Tibial artery (tissue), 4 donors: ENCODE results near the gene PKP1.

Source experiments
- DNase-seq, 2 donors: peaks; one replicate each; pipeline ENCODE4 v3.0.0-alpha.2; 2019
- H3K27ac ChIP-seq, 2 donors: fragments of 200-600 bp; sonication (generic) in 1 of 2; 1 replicate in 1 of 2; 2 replicates in 1 of 2; pipeline ENCODE4 v1.5.1; 2018 to 2019; ENCODE audit warnings: mild to moderate bottlenecking in 1 of 2
- H3K27me3 ChIP-seq, 2 donors: fragments of 200-600 bp; sonication (generic) in 1 of 2; one replicate each; pipeline versions ENCODE4 v1.5.1 to v1.6.0; 2016 to 2019
- H3K36me3 ChIP-seq, 3 donors: fragments of 200-600 bp; sonication (generic) in 2 of 3; one replicate each; pipeline ENCODE4 v1.5.1; 2016 to 2019; ENCODE audit warnings: mild to moderate bottlenecking in 2 of 3
- H3K4me1 ChIP-seq, 4 donors: fragments of 200-600 bp; sonication (generic) in 2 of 4; 1 replicate in 3 of 4; 2 replicates in 1 of 4; pipeline ENCODE4 v1.5.1; 2016 to 2019
- H3K4me3 ChIP-seq, 2 donors: fragments of 200-600 bp; sonication (generic) in 1 of 2; 1 replicate in 1 of 2; 2 replicates in 1 of 2; pipeline ENCODE4 v1.5.1; 2018 to 2019; ENCODE audit warnings: mild to moderate bottlenecking in 2 of 2
- H3K9me3 ChIP-seq, 3 donors: fragments of 200-600 bp; sonication (generic) in 1 of 3; one replicate each; pipeline ENCODE4 v1.5.1; 2016 to 2019
- intact Hi-C: fragments of 100-400 bp; cut with DNase I; formaldehyde crosslinking; loops from one replicate; pipeline ENCODE4 v1.15.0; 2023; ENCODE audit warnings: low total_unique reads
- TF ChIP-seq, protein P1 (sequence below), 2 experiments: fragments of 200-600 bp in 1 of 2; fragments of 450-650 bp in 1 of 2; IDR thresholded peaks; one replicate each; pipeline ENCODE4 v1.5.1; 2017 to 2019; ENCODE audit warnings: antibody characterized with exemption in 2 of 2, mild to moderate bottlenecking in 1 of 2, moderate library complexity in 1 of 2

PKP1 gene

DNA sequence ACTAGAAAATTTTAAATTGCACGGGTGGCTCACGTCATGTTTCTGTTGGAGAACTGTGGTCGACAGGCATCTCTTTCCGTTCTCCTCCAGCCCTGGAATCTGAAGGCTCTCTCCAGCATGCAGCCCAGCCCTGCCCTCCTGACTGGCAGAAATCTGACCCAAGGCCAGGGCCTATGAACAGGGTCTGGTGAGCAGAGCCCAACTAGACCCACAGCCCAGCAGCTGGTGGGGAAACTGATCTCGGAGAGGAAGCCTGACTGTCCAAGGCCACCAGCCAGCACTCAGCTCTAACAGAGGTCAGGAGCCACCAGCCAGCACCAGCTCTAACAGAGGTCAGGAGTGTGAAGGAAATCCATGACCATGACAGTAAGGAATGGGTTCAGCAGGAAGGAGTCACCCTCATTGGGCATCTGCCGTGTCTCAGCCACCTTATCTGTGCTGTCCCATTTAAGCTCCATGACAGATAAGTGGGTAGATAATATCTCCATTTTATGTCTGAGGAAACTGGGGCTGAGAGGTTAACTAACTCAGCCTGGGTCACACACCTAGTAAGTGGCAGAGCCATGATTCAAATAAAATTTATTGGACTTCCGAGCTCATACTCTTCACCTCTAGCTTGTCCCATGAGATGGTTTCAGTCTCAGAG is 20.2 kb upstream of the PKP1 start:
- Histone ChIP-seq H3K36me3 (no peaks in the 10 kb centered on the region), H3K27me3 (peaks cover 0 to 58% of the 10 kb centered on the region in 2 donors), H3K4me3 (no peak overlapping the region), H3K4me1 (peaks cover 0 to 12% (median 8%) of the 10 kb centered on the region in 4 donors), H3K9me3 (no peaks in the 10 kb centered on the region), H3K27ac (no peak overlapping the region)
- no peak for DNase-seq
- TF ChIP-seq, protein P1, sequence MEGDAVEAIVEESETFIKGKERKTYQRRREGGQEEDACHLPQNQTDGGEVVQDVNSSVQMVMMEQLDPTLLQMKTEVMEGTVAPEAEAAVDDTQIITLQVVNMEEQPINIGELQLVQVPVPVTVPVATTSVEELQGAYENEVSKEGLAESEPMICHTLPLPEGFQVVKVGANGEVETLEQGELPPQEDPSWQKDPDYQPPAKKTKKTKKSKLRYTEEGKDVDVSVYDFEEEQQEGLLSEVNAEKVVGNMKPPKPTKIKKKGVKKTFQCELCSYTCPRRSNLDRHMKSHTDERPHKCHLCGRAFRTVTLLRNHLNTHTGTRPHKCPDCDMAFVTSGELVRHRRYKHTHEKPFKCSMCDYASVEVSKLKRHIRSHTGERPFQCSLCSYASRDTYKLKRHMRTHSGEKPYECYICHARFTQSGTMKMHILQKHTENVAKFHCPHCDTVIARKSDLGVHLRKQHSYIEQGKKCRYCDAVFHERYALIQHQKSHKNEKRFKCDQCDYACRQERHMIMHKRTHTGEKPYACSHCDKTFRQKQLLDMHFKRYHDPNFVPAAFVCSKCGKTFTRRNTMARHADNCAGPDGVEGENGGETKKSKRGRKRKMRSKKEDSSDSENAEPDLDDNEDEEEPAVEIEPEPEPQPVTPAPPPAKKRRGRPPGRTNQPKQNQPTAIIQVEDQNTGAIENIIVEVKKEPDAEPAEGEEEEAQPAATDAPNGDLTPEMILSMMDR (IDR thresholded peaks at IDR 0.05) = no peak
- intact Hi-C loops = no loop called here

DNA sequence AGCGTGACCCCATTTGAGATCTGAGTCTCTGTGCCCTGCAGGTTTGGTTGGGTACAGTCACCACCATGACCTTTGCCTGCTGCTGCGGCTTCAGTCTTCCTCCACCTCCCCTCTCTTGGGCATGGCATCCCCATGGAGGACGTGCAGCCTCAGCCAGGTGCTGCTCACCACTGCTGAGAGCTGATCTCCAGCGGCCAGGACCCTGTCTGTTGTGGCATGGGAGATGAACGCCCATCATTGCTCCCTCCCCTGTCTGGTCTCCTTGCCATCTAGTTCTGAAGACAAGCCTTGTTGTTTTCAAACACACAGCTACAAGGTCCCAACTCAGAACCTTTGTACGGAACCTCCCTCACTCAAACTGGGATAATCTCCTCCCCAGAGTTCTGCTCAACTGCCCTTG is 19.2 kb upstream of the PKP1 start:
- intact Hi-C loops = no loop called here
- no peak overlapping the region for H3K27ac ChIP-seq
- no peaks in the 10 kb centered on the region for H3K36me3 ChIP-seq
- no peak overlapping the region for H3K4me3 ChIP-seq
- DNase-seq = no peak
- peaks cover 0 to 63% of the 10 kb centered on the region in 2 donors for H3K27me3 ChIP-seq
- no peaks in the 10 kb centered on the region for H3K9me3 ChIP-seq
- peaks cover 0 to 12% (median 8%) of the 10 kb centered on the region in 4 donors for H3K4me1 ChIP-seq
- TF ChIP-seq, protein P1 (IDR thresholded peaks at IDR 0.05) = no peak

DNA sequence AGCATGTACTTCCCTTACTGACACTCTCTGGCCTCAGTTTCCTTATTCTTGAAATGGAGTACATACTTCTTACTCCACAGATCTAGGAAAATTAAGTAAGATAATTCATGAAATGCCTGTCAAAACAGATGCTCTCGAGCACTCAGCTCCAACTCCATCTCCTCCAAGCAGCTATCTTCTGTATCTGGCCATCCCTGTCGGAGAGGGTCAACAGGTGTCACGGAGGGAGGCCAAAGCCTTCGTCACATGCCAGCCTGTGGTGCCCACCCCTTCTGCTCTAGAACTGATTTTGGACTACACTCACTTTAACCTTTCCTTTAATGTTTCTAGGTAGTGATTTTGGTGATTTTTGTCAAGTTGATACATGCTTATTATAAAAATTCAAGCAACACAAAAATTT is 18.8 kb upstream of the PKP1 start:
- Histone ChIP-seq H3K4me3 (no peak overlapping the region), H3K4me1 (peaks cover 0 to 9% (median 7%) of the 10 kb centered on the region in 4 donors), H3K27me3 (peaks cover 0 to 63% of the 10 kb centered on the region in 2 donors), H3K27ac (no peak overlapping the region), H3K36me3 (no peaks in the 10 kb centered on the region), H3K9me3 (no peaks in the 10 kb centered on the region)
- no peak for DNase-seq
- intact Hi-C loops = no loop called here
- TF ChIP-seq, protein P1 (IDR thresholded peaks at IDR 0.05) = no peak

DNA sequence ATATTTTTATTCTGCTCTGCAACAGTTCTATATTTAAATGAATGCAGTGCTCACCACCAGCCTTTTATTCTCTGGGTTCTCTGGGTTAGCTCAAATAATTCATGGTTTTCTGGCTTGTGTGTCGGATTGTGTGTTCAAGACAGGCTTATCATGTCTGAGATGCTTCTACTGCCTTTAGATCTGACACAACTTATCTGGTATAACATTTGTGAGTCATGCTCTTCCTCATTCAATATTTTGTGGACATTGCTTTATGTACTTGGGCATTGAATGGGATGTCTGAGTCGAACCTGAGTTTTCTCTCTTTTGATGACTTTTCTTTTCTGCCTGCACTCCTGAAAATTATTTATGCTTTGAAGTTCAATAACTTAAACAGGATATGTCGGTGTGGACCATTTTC is 17.6 kb upstream of the PKP1 start:
- Histone ChIP-seq H3K9me3 (no peaks in the 10 kb centered on the region), H3K4me1 (no peaks in the 10 kb centered on the region), H3K4me3 (no peak overlapping the region), H3K36me3 (no peaks in the 10 kb centered on the region), H3K27me3 (peaks cover 0 to 52% of the 10 kb centered on the region in 2 donors), H3K27ac (no peak overlapping the region)
- DNase-seq = no peak
- TF ChIP-seq, protein P1 (IDR thresholded peaks at IDR 0.05) = no peak
- intact Hi-C loops = no loop called here

DNA sequence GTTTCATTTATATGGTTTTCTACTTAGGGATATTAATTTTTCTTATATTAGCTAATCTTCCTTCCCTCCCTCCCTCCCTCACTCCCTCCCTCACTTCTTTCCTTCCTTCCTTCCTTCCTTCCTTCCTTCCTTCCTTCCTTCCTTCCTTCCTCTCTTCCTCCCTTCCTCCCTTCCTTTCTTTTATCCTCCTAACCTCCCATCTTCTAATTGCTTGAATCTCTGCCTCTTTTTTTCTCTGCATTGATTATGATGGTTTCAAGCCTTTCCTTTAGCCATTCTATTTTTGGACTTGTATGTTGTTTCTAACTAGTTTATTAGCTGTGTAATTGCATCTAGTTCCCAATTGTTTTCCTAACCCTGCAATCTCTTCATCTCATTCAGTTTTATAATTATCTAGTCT is 17.0 kb upstream of the PKP1 start:
- Histone ChIP-seq H3K27ac (no peak overlapping the region), H3K36me3 (no peaks in the 10 kb centered on the region), H3K4me3 (no peak overlapping the region), H3K27me3 (peaks cover 0 to 51% of the 10 kb centered on the region in 2 donors), H3K9me3 (no peaks in the 10 kb centered on the region), H3K4me1 (no peaks in the 10 kb centered on the region)
- TF ChIP-seq, protein P1 (IDR thresholded peaks at IDR 0.05) = no peak
- intact Hi-C loops = no loop called here
- no peak for DNase-seq
